Thyroid gland (tissue), 4 donors: ENCODE results near the gene CAPN10. TPM values are rescaled to one million over a fixed set of nuclear protein-coding genes. Genes with fewer than 3 reads are reported as not detected.
"Not testable (repeated sequence)": the region's sequence is repeated elsewhere in the genome, so short reads cannot be mapped to it uniquely, and the experiment has no call there.

Experiments used
- DNase-seq, 2 donors: peaks; one replicate each; pipeline ENCODE4 v3.0.0-alpha.2; 2019
- H3K27ac ChIP-seq, 3 donors: fragments of 200-600 bp; sonication (generic); 1 replicate in 2 of 3; 2 replicates in 1 of 3; pipeline ENCODE4 v1.5.1; 2016 to 2019; ENCODE audit warnings: mild to moderate bottlenecking in 1 of 3, moderate library complexity in 1 of 3
- H3K27me3 ChIP-seq: fragments of 200-600 bp; sonication (generic); one replicate; pipeline ENCODE4 v1.5.1; 2019
- H3K36me3 ChIP-seq, 2 donors: fragments of 200-600 bp; sonication (generic); one replicate each; pipeline ENCODE4 v1.5.1; 2016 to 2019
- H3K4me1 ChIP-seq, 2 donors: fragments of 200-600 bp; sonication (generic); one replicate each; pipeline ENCODE4 v1.5.1; 2017 to 2019
- H3K4me3 ChIP-seq, 3 donors: fragments of 200-600 bp; sonication (generic); replicated peaks in 1 of 3; 1 replicate in 2 of 3; 2 replicates in 1 of 3; pipeline ENCODE4 v1.5.1; 2016; ENCODE audit warnings: mild to moderate bottlenecking in 1 of 3
- H3K9me3 ChIP-seq: fragments of 200-600 bp; sonication (generic); one replicate; pipeline ENCODE4 v1.5.1; 2017
- CTCF ChIP-seq, 6 experiments: fragments of 200-600 bp in 3 of 6; fragments of 450-650 bp in 3 of 6; sonication (generic) in 3 of 6; IDR thresholded peaks; one replicate each; pipeline ENCODE4 v1.5.1; 2016 to 2019; ENCODE audit warnings: antibody characterized with exemption in 6 of 6, mild to moderate bottlenecking in 2 of 6, inconsistent platforms in 1 of 6, moderate library complexity in 1 of 6
- POLR2A ChIP-seq, 2 donors: fragments of 450-650 bp; IDR thresholded peaks; one replicate each; pipeline ENCODE4 v1.6.1; 2017; ENCODE audit warnings: antibody characterized with exemption in 2 of 2, mild to moderate bottlenecking in 2 of 2, moderate library complexity in 1 of 2
- WGBS, 2 donors: methylation state at CpG; one replicate each; pipeline ENCODE4 v1.1.5; 2017; 5-methylcytosine and 5-hydroxymethylcytosine counted together
- intact Hi-C: fragments of 100-400 bp; cut with DNase I; formaldehyde crosslinking; loops from one replicate; pipeline ENCODE4 v1.15.1; 2023
- total RNA-seq, 4 donors: library from RNA; depleted of rRNA; stranded (reverse); fragments of >200 nt; gene quantifications; one replicate each; pipeline ENCODE4 v1.2.3, GENCODE V29; 2016

CAPN10 gene
- total RNA-seq, 4 donors from 2014 or later, result 19.3 to 25.3 (median 21.7) TPM

- H3K27me3 ChIP-seq, result no peaks in the 10 kb centered on the region
- intact Hi-C loops, result no loop called here
- H3K36me3 ChIP-seq, result no peaks in the 10 kb centered on the region
- H3K4me3 ChIP-seq, result no peak overlapping the region
- WGBS, 2 donors, result 97 to 99% methylated on average over 9 of the region's 9 CpGs
- no peak for DNase-seq
- no peak overlapping the region for H3K27ac ChIP-seq
- H3K9me3 ChIP-seq, result no peaks in the 10 kb centered on the region
- peaks cover 0 to 16% of the 10 kb centered on the region in 2 donors for H3K4me1 ChIP-seq
- no peak for TF ChIP-seq CTCF (IDR thresholded peaks at IDR 0.05)
- no peak for TF ChIP-seq POLR2A (IDR thresholded peaks at IDR 0.05)
Observed at GRCh38 chr2:240614391-240614790, 27.9 kb downstream of the CAPN10 start.

GRCh38 chr2:240615396-240615795 is 28.9 kb downstream of the CAPN10 start:
- 91 to 92% methylated on average over 2 of the region's 2 CpGs for WGBS, 2 donors
- H3K9me3 ChIP-seq, result no peaks in the 10 kb centered on the region
- intact Hi-C loops, result no loop called here
- H3K4me3 ChIP-seq, result no peak overlapping the region
- no peaks in the 10 kb centered on the region for H3K27me3 ChIP-seq
- no peak for DNase-seq
- TF ChIP-seq CTCF (IDR thresholded peaks at IDR 0.05) (no peak), POLR2A (IDR thresholded peaks at IDR 0.05) (no peak)
- no peaks in the 10 kb centered on the region for H3K36me3 ChIP-seq
- H3K27ac ChIP-seq, result no peak overlapping the region
- H3K4me1 ChIP-seq, result peaks cover 0 to 18% of the 10 kb centered on the region in 2 donors

GRCh38 chr2:240615820-240616547 is 29.4 kb downstream of the CAPN10 start:
- Histone ChIP-seq H3K9me3 (no peaks in the 10 kb centered on the region), H3K4me1 (peaks cover 0 to 18% of the 10 kb centered on the region in 2 donors), H3K27ac (no peak overlapping the region), H3K4me3 (no peak overlapping the region), H3K27me3 (no peaks in the 10 kb centered on the region), H3K36me3 (no peaks in the 10 kb centered on the region)
- TF ChIP-seq POLR2A (IDR thresholded peaks at IDR 0.05), result no peak
- TF ChIP-seq CTCF (IDR thresholded peaks at IDR 0.05), result no peak
- 62 to 70% methylated on average over 20 of the region's 20 CpGs for WGBS, 2 donors
- intact Hi-C loops, result no loop called here
- peak; percentile 61 to 64 for DNase-seq

- peak in 1 of 2 donors; percentile 0 for DNase-seq
- H3K27ac ChIP-seq, H3K4me3 ChIP-seq, H3K9me3 ChIP-seq, intact Hi-C loops, H3K36me3 ChIP-seq, H3K27me3 ChIP-seq: not testable (repeated sequence)
- H3K4me1 ChIP-seq, result peaks cover 0 to 18% of the 10 kb centered on the region in 2 donors
- 89 to 90% methylated on average over 4 to 5 of the region's 5 CpGs for WGBS, 2 donors
Observed at GRCh38 chr2:240616860-240617666, 30.5 kb downstream of the CAPN10 start.

- intact Hi-C loops, result no loop called here
- peak; percentile 81 to 90 for DNase-seq
- TF ChIP-seq CTCF (IDR thresholded peaks at IDR 0.05), result no peak
- TF ChIP-seq POLR2A (IDR thresholded peaks at IDR 0.05), result no peak
Observed at GRCh38 chr2:240618776-240619175, 32.2 kb downstream of the CAPN10 start.

More at GRCh38 chr2:240618776-240619175, 32.2 kb downstream of the CAPN10 start:
- 40 to 44% methylated on average over 6 of the region's 6 CpGs for WGBS, 2 donors
- no peak overlapping the region for H3K27ac ChIP-seq
- peaks cover 0 to 18% of the 10 kb centered on the region in 2 donors for H3K4me1 ChIP-seq
- no peak overlapping the region for H3K4me3 ChIP-seq
- no peaks in the 10 kb centered on the region for H3K36me3 ChIP-seq
- H3K27me3 ChIP-seq, result no peaks in the 10 kb centered on the region
- no peaks in the 10 kb centered on the region for H3K9me3 ChIP-seq
